ENCODE results near the gene STAC. TPM values are rescaled to one million over a fixed set of nuclear protein-coding genes. Genes with fewer than 3 reads are reported as not detected.

STAC gene
- total RNA-seq, 1 donor from 2014 or later = 0.09 TPM

GRCh38 chr3:36408146-36408545 is 27.8 kb downstream of the STAC start:
- intact Hi-C loops (cut with micrococcal nuclease) = loop anchor here (2.0 kb wide), 1 partner anchor 293 kb away; no protein-coding TSS in a partner anchor
- no peaks in the 10 kb centered on the region for H3K4me1 Mint-ChIP-seq
- H3K27ac Mint-ChIP-seq = no peak overlapping the region
- H3K9me3 Mint-ChIP-seq = no peaks in the 10 kb centered on the region
- H3K27me3 Mint-ChIP-seq = no peaks in the 10 kb centered on the region
- no peak for TF ChIP-seq CTCF (IDR thresholded peaks at IDR 0.05)
- no peaks in the 10 kb centered on the region for H3K36me3 Mint-ChIP-seq (ENCODE audit: low read depth)
- ATAC-seq (ENCODE audit: low read depth) (no peak), DNase-seq (no peak)
- CTCF ChIA-PET = no interaction called here
- no peak overlapping the region for H3K4me3 Mint-ChIP-seq
- POLR2A ChIA-PET = no interaction called here

GRCh38 chr3:36409862-36410261 is 29.6 kb downstream of the STAC start:
- POLR2A ChIA-PET = no interaction called here
- no peak for TF ChIP-seq CTCF (IDR thresholded peaks at IDR 0.05)
- CTCF ChIA-PET = no interaction called here

GRCh38 chr3:36411587-36411986 is 31.3 kb downstream of the STAC start:
- no peak overlapping the region for H3K4me3 Mint-ChIP-seq
- no peaks in the 10 kb centered on the region for H3K4me1 Mint-ChIP-seq
- no peaks in the 10 kb centered on the region for H3K36me3 Mint-ChIP-seq (ENCODE audit: low read depth)
- H3K27me3 Mint-ChIP-seq = no peaks in the 10 kb centered on the region
- intact Hi-C loops (cut with micrococcal nuclease) = no loop called here
- POLR2A ChIA-PET = no interaction called here
- no peak for TF ChIP-seq CTCF (IDR thresholded peaks at IDR 0.05)
- ATAC-seq (ENCODE audit: low read depth) (no peak), DNase-seq (no peak)
- no peak overlapping the region for H3K27ac Mint-ChIP-seq
- H3K9me3 Mint-ChIP-seq = peaks cover 3% of the 10 kb centered on the region
- CTCF ChIA-PET = no interaction called here

More at GRCh38 chr3:36409862-36410261, 29.6 kb downstream of the STAC start:
- H3K36me3 Mint-ChIP-seq (ENCODE audit: low read depth) = no peaks in the 10 kb centered on the region
- ATAC-seq (ENCODE audit: low read depth) (no peak), DNase-seq (no peak)
- H3K4me3 Mint-ChIP-seq = no peak overlapping the region
- no peaks in the 10 kb centered on the region for H3K9me3 Mint-ChIP-seq
- no peak overlapping the region for H3K27ac Mint-ChIP-seq
- H3K4me1 Mint-ChIP-seq = no peaks in the 10 kb centered on the region
- intact Hi-C loops (cut with micrococcal nuclease) = loop anchor here (2.0 kb wide), 1 partner anchor 291 kb away; no protein-coding TSS in a partner anchor
- H3K27me3 Mint-ChIP-seq = no peaks in the 10 kb centered on the region

GRCh38 chr3:36416599-36416998 is 36.3 kb downstream of the STAC start:
- ATAC-seq (ENCODE audit: low read depth) = no peak
- ChIA-PET POLR2A (no interaction called here), CTCF (no interaction called here)
- DNase-seq = no peak
- peaks cover 8% of the 10 kb centered on the region for H3K27me3 Mint-ChIP-seq
- H3K4me1 Mint-ChIP-seq = no peaks in the 10 kb centered on the region
- H3K9me3 Mint-ChIP-seq = peaks cover 3% of the 10 kb centered on the region
- no peak overlapping the region for H3K27ac Mint-ChIP-seq
- no peak overlapping the region for H3K4me3 Mint-ChIP-seq
- intact Hi-C loops (cut with micrococcal nuclease) = no loop called here
- no peak for TF ChIP-seq CTCF (IDR thresholded peaks at IDR 0.05)
- H3K36me3 Mint-ChIP-seq (ENCODE audit: low read depth) = no peaks in the 10 kb centered on the region

GRCh38 chr3:36417237-36417636 is 36.9 kb downstream of the STAC start:
- ChIA-PET CTCF (no interaction called here), POLR2A (no interaction called here)
- no peaks in the 10 kb centered on the region for H3K4me1 Mint-ChIP-seq
- ATAC-seq (ENCODE audit: low read depth) (no peak), DNase-seq (no peak)
- H3K27me3 Mint-ChIP-seq = peaks cover 8% of the 10 kb centered on the region
- TF ChIP-seq CTCF (IDR thresholded peaks at IDR 0.05) = no peak
- no peaks in the 10 kb centered on the region for H3K36me3 Mint-ChIP-seq (ENCODE audit: low read depth)
- peaks cover 3% of the 10 kb centered on the region for H3K9me3 Mint-ChIP-seq
- no peak overlapping the region for H3K4me3 Mint-ChIP-seq
- intact Hi-C loops (cut with micrococcal nuclease) = no loop called here
- H3K27ac Mint-ChIP-seq = no peak overlapping the region
